GM23338 (cell line): ENCODE measurements around the gene GNAS. TPM values are rescaled to one million over a fixed set of nuclear protein-coding genes. Genes with fewer than 3 reads are reported as not detected.

Experiments used
- ATAC-seq: fragments of 200-7000 bp; cut with Tn5 transposase; 3 replicates; pipeline ENCODE4 v1.9.1; 2020
- DNase-seq: peaks from one replicate; pipeline ENCODE4 v3.0.0-alpha.2; 2015; ENCODE audit warnings: low spot score
- H2AFZ ChIP-seq: fragments of 200-600 bp; sonication (generic); 2 replicates; pipeline ENCODE4 v1.8.0; 2016; ENCODE audit warnings: antibody characterized with exemption, mild to moderate bottlenecking, moderate library complexity
- H3F3A ChIP-seq: fragments of 200-600 bp; sonication (generic); replicated peaks from 2 replicates; pipeline ENCODE4 v1.8.0; 2017; ENCODE audit warnings: antibody characterized with exemption, mixed run types, low read depth
- H3K27ac ChIP-seq: fragments of 200-600 bp; sonication (generic); 2 replicates; pipeline ENCODE4 v1.6.1; 2016; ENCODE audit warnings: low read depth
- H3K27me3 ChIP-seq: fragments of 200-600 bp; sonication (generic); 2 replicates; pipeline ENCODE4 v1.8.0; 2016; ENCODE audit warnings: mild to moderate bottlenecking, mixed run types, moderate library complexity; ENCODE audit not compliant: insufficient read depth
- H3K36me3 ChIP-seq: fragments of 200-600 bp; sonication (generic); 2 replicates; pipeline ENCODE4 v1.8.0; 2016; ENCODE audit warnings: mild to moderate bottlenecking; ENCODE audit not compliant: insufficient read depth
- H3K4me1 ChIP-seq: fragments of 200-600 bp; sonication (generic); 2 replicates; pipeline ENCODE4 v1.8.0; 2016; ENCODE audit warnings: mild to moderate bottlenecking, moderate library complexity; ENCODE audit not compliant: insufficient read depth
- H3K4me2 ChIP-seq: fragments of 200-600 bp; sonication (generic); 2 replicates; pipeline ENCODE4 v1.7.1; 2017; ENCODE audit warnings: mixed run types
- H3K4me3 ChIP-seq: fragments of 200-600 bp; sonication (generic); 2 replicates; pipeline ENCODE4 v1.6.1; 2016; ENCODE audit warnings: mixed run types
- H3K79me2 ChIP-seq: fragments of 200-600 bp; sonication (generic); replicated peaks from 2 replicates; pipeline ENCODE4 v1.8.0; 2017; ENCODE audit warnings: mild to moderate bottlenecking; ENCODE audit not compliant: insufficient read depth
- H3K9me2 ChIP-seq: fragments of 200-600 bp; sonication (generic); 2 replicates; pipeline ENCODE4 v1.8.0; 2017; ENCODE audit not compliant: insufficient read depth
- H4K20me1 ChIP-seq: fragments of 200-600 bp; sonication (generic); replicated peaks from 2 replicates; pipeline ENCODE4 v1.8.0; 2017; ENCODE audit warnings: mild to moderate bottlenecking; ENCODE audit not compliant: insufficient read depth
- H3K27ac Mint-ChIP-seq: 2 replicates; pipeline ENCODE4 v1.8.0; 2020; ENCODE audit warnings: inconsistent platforms, mild to moderate bottlenecking, moderate library complexity, mixed read lengths
- H3K27me3 Mint-ChIP-seq: 3 replicates; pipeline ENCODE4 v1.8.0; 2022; ENCODE audit warnings: low read depth, mild to moderate bottlenecking, moderate library complexity, mixed read lengths, inconsistent platforms; ENCODE audit not compliant: insufficient read depth, poor library complexity
- H3K36me3 Mint-ChIP-seq: 3 replicates; pipeline ENCODE4 v1.8.0; 2021; ENCODE audit warnings: low read depth, mild to moderate bottlenecking, inconsistent platforms, moderate library complexity, mixed read lengths
- H3K4me1 Mint-ChIP-seq: 3 replicates; pipeline ENCODE4 v1.8.0; 2020; ENCODE audit warnings: mild to moderate bottlenecking, inconsistent platforms, mixed read lengths
- H3K4me3 Mint-ChIP-seq: 3 replicates; pipeline ENCODE4 v1.8.0; 2021; ENCODE audit warnings: moderate library complexity, mild to moderate bottlenecking, inconsistent platforms, mixed read lengths
- H3K9me3 Mint-ChIP-seq: 3 replicates; pipeline ENCODE4 v1.8.0; 2020; ENCODE audit warnings: moderate library complexity, mild to moderate bottlenecking, inconsistent platforms, mixed read lengths
- CREB1 ChIP-seq: fragments of 250-450 bp; sonication (Bioruptor Pico); IDR thresholded peaks from 2 replicates; pipeline ENCODE4 v1.5.0; 2020; ENCODE audit warnings: low read depth, mild to moderate bottlenecking, moderate library complexity
- CTCF ChIP-seq, 2 experiments: fragments of 200-600 bp in 1 of 2; sonication (generic) in 1 of 2; conservative IDR thresholded peaks; 2 replicates each; pipeline versions ENCODE4 v1.5.1 to v1.6.1; 2016 to 2017; ENCODE audit warnings: antibody characterized with exemption in 2 of 2, low read depth in 2 of 2, mild to moderate bottlenecking in 2 of 2, moderate library complexity in 1 of 2
- ETS1 ChIP-seq: IDR thresholded peaks from 2 replicates; pipeline ENCODE4 v1.6.1; 2016; ENCODE audit warnings: antibody characterized with exemption
- EZH2 ChIP-seq: fragments of 200-600 bp; sonication (generic); IDR thresholded peaks from one replicate; pipeline ENCODE4 v1.8.0; 2017; ENCODE audit warnings: antibody characterized with exemption, mild to moderate bottlenecking, low read depth; ENCODE audit not compliant: unreplicated experiment
- JUNB ChIP-seq: IDR thresholded peaks from one replicate; pipeline ENCODE4 v1.6.1; 2016; ENCODE audit warnings: antibody characterized with exemption; ENCODE audit not compliant: unreplicated experiment
- NANOG ChIP-seq: IDR thresholded peaks from 2 replicates; pipeline ENCODE4 v1.6.1; 2016; ENCODE audit warnings: antibody characterized with exemption, borderline replicate concordance
- POLR2AphosphoS5 ChIP-seq: IDR thresholded peaks from 2 replicates; pipeline ENCODE4 v1.6.1; 2016; ENCODE audit warnings: antibody characterized with exemption, low read depth
- REST ChIP-seq: IDR thresholded peaks from one replicate; pipeline ENCODE4 v1.6.1; 2018; ENCODE audit warnings: antibody characterized with exemption; ENCODE audit not compliant: unreplicated experiment
- ZNF114 ChIP-seq: fragments of 250-450 bp; sonication (Bioruptor Pico); IDR thresholded peaks from 2 replicates; pipeline ENCODE4 v1.5.0; 2020; ENCODE audit warnings: mild to moderate bottlenecking, moderate library complexity
- ZNF331 ChIP-seq: fragments of 250-450 bp; sonication (Bioruptor Pico); IDR thresholded peaks from 2 replicates; pipeline ENCODE4 v1.5.0; 2020; ENCODE audit warnings: low read depth, mild to moderate bottlenecking, moderate library complexity
- ZNF462 ChIP-seq: fragments of 250-450 bp; sonication (Bioruptor Pico); IDR thresholded peaks from 2 replicates; pipeline ENCODE4 v1.5.0; 2020; ENCODE audit warnings: mild to moderate bottlenecking, moderate library complexity
- polyA plus RNA-seq: library from polyadenylated mRNA; unstranded; fragments of >200 nt; fragmentation: Nextera tagmentation; extraction: Ambion mirVana; gene quantifications from 2 replicates; pipeline ENCODE4 v1.2.1, GENCODE V29; 2016
- total RNA-seq: library from RNA; depleted of rRNA; stranded (reverse); fragments of >200 nt; shearing (Covaris generic); gene quantifications from 2 replicates; pipeline ENCODE4 v1.2.3, GENCODE V29; 2014

Gene GNAS
- total and polyA plus RNA-seq, 2 experiments from 2014 or later, result 917 to 1,042 TPM

- no peak for TF ChIP-seq REST
- TF ChIP-seq JUNB, result no peak
- no peak for TF ChIP-seq NANOG
These were observed 37.1 kb upstream of the GNAS start (continued) for GRCh38 chr20:58815448-58815847.

GRCh38 chr20:58816051-58816450 lies 36.5 kb upstream of the GNAS start:
- Mint-ChIP-seq H3K27ac (no peak overlapping the region), H3K36me3 (peaks cover 40% of the 10 kb centered on the region), H3K9me3 (peaks cover 9% of the 10 kb centered on the region), H3K4me1 (peaks cover 3% of the 10 kb centered on the region), H3K4me3 (no peak overlapping the region), H3K27me3 (peaks cover 21% of the 10 kb centered on the region)
- H3K36me3 ChIP-seq, result 0 out of 2 replicates have a peak, but pooled peaks cover under 1% of the 10 kb centered on the region
- no peaks in the 10 kb centered on the region for H4K20me1 ChIP-seq
- H2AFZ ChIP-seq, result no peak overlapping the region
- H3K27me3 ChIP-seq, result no peaks in the 10 kb centered on the region
- H3K4me1 ChIP-seq, result no peaks in the 10 kb centered on the region; the same call in 1 of the 2 replicates
- no peak overlapping the region for H3K4me2 ChIP-seq
- ATAC-seq (peak; percentile 9; the same call in 2 of the 3 replicates), DNase-seq (no peak)
- H3K9me2 ChIP-seq, result no peaks in the 10 kb centered on the region
- no peak overlapping the region for H3K27ac ChIP-seq
- H3F3A ChIP-seq, result no peaks in the 10 kb centered on the region
- peaks cover under 1% of the 10 kb centered on the region; the same call in 1 of the 2 replicates for H3K79me2 ChIP-seq
- H3K4me3 ChIP-seq, result no peak overlapping the region
- no peak for TF ChIP-seq ETS1
- no peak for TF ChIP-seq ZNF114 (CRISPR knock-in tag)
- TF ChIP-seq NANOG, result no peak
- no peak for TF ChIP-seq ZNF462 (CRISPR knock-in tag)
- TF ChIP-seq ZNF331, result no peak
- TF ChIP-seq CREB1 (CRISPR knock-in tag), result no peak
- no peak for TF ChIP-seq EZH2
- TF ChIP-seq CTCF (conservative IDR thresholded peaks at IDR 0.05; ENCODE audit: low read depth in 2 of 2), result no peak
- TF ChIP-seq POLR2AphosphoS5, result no peak
